GM19467 (cell line): ENCODE data around the gene NXNL2.

Source experiments
- ATAC-seq: cut with Tn5 transposase; IDR thresholded peaks from one replicate; pipeline ENCODE4 v1.9.1; 2021; ENCODE audit warnings: mild to moderate bottlenecking, moderate library complexity; ENCODE audit not compliant: unreplicated experiment

Gene NXNL2

DNA sequence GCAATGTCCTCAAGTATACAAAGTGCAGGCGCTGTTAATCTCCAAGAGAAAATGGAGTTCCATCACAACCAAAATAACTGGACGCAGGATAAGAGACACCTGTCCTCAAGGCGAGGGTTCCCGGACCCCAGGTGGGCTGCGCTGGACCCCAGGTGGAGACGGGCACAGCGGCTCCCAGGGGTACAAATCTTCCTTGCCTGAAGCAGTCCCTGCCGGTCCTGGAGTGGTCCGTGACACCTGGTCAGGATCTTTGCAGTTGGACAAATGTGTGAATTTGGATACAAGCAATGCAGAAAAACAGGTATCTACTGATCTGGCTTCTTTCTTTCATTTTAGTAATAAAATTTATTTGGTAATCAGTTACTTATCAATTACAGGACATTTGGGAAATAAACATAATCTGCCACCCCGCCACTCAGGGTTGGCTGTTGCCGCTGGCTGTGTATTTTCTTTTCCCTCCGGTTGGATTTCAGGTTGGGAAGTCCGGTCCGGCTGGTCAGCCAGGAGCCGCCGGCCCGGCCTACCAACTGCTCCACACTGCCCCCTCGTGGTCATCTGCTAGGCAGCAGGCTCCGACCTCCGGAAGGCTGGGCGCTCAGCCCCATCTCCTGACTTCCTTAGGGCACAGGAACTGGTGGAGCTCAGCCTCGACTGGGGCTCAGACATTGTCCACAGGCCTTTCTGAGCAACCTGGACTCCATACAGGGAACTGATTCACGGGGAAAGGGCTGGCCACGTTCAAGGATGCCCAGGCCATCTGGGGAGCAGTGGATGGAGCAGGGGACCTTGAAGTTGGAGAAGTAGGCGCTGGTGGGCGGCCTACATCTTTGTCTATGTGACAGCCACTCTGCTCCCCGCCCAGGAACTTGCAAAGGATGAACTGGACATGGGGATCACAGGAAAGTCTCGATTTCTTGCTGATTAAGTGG lies 43.4 kb downstream of the NXNL2 start:
- peak; percentile 80 for ATAC-seq

DNA sequence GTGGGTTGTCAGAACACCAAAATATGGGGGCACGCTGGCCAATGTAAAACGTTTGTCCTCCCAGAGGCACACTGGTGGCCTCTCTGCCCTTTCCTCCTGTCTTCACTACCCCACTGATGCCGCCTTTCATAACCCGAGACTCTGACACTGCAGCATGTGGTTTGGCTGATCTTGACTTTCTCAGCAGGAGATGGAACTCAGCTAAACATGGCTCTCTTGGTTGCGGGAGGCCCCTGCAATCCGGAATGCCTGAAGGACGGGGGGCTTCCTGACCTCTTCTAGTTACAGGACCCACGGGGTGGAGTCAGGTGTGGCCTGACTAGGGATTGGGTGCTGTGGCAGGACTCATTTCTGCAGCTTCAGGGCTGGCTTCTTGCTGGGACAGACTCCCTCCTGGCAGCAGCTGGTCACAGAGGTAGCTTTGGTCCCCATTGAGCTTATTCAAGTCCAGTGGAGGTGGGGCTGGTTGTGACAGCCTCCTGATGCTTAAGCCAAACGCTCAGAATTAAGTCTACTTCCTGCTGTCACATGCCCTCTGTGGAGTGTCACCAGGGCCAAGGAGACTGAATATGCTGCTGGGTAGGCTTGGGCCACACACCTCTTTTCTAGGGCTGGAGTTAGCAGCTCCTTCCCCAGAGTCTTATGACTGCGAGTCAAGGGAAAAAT lies 44.2 kb downstream of the NXNL2 start:
- no peak for ATAC-seq

DNA sequence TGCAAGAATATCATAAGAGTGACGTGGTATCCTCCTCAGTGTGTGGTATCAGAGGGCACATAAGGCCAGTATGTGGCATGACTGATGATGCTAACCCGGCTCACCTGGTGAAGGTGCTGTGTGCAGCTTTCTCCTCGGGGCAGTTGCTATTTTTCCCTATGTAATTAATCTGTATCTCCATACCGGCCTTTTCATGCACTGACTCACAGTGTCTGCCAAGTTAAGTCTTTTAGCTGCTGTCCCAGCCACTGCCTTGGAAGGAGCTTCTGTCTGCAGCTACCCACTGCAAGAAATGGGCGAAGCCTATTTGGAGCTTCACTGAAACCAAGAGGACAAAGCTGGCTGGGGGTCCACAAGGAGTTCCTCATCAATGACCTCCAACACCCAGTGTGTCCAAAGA lies 46.0 kb downstream of the NXNL2 start:
- no peak for ATAC-seq

DNA sequence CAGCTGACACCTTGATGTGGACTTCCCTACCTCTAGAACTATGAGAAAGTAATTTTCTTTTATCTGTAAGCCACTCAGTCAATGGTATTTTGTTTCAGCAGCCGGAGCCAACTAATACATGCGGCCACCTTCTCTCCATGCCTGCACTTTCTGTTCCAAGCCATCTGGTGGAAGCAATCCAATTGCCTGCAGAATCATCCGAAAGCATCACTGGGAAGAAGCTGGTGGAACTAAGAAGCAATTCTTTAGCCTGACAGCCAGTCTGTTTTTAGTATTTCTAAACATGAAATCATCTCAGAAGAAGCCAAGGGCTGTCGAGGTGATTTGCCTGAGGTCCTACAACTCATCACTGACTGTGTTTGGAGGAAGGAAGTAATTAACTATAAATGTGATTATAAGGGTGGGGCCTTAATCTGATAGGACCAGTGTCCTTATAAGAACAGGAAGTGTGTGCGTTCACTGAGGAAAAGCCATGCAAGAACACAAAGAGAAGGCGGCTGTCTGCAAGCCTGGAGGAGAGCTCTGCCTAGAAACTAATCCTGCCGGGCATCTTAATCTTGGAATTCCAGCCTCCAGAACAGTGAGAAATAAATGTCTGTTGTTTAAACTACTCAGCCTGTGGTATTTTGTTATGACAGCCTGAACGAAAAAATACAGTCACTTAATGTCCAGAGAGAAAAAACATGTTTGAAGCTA lies 49.1 kb downstream of the NXNL2 start:
- no peak for ATAC-seq

DNA sequence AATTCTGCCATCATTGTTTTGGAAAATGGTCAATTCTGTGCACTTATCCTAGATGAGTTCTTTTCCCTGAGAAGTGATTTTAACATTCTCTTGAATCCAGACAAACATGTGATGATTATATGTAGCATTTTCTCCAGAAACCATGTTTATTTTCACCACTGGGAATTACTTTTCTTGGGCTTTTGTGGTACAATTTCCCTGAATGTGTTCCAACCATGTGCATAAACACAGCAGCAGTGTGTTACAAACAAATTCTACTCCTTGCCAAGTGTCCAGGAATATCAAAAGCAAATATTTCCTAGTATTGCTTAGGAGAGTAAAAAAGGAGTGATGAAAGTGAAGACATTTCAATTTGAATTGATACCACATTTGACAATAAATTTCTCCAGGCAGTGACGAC lies 50.4 kb downstream of the NXNL2 start:
- ATAC-seq, result no peak

DNA sequence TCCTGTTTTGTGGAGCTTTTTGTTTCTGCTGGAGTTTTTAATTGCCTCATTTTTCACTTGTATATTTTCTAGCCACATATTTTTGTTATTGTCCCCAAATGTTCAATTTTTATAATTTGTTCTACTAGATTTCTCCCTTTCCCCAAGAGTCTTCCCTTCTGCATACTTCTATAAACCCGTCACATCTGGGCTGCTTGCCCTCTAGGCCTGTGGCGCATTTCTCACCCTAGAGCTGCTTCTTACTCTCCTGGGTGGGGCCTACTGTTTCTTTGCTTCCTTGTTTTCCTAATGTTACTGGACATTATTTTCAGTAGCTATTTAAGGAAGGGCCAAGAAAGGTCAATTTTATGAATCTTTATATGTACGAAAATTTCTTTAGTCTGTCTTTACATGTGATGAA lies 51.5 kb downstream of the NXNL2 start:
- no peak for ATAC-seq

DNA sequence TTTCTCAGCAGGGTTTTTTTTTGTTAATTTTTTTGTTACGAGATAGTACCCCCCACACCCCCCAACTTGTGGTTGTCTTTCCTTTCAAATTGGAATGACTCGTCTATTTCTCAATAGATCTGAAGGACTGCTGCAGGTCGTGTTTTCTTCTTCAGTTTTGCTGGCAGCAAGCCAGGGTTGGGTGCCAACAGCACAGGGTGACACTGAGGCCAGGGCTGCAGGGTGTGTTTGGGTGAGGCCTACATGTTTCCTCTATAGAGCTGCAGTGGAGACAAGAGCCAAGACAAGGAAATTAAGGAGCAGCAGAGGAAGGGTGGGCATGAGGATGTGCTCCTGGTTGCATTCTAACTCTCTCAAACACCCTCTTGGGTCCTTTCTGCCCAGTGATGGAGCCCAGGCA lies 52.2 kb downstream of the NXNL2 start:
- ATAC-seq, result no peak

DNA sequence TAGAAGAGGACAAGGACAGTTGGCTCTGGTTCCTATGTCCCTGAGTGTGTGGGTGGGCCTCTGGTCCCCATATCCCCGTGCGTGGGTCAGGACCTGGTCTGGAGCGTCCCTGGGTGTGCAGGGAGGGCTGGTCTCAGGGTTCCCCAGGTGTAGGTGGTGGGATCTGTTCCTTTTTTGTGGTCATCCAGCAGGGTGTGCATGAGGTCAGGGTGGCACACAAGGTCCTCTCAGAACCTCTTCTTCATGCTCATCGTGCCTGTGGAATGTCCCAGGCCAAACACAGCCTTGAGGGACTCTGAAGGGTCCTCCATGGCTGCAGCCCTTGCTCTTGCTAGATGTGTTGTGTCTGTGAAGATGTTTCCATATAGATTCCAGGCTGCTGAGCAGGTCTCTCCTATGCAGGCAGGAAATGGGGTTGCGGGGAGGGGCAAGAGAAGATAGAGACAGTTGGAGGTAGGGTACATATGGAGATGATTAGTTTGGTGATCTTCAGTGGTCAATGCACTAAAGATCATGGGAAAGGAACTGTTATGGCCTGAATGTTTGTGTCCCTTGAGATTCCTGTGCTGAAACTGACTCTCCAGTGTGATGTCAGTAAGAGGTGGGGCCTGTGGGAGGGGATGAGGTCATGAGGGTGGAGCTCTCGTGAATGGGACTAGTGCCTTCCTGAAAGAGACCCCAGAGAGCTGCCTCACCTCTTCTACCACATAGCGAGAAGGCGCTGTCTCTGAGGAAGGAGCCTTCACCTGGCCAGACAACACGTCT lies 53.1 kb downstream of the NXNL2 start:
- ATAC-seq, result no peak

DNA sequence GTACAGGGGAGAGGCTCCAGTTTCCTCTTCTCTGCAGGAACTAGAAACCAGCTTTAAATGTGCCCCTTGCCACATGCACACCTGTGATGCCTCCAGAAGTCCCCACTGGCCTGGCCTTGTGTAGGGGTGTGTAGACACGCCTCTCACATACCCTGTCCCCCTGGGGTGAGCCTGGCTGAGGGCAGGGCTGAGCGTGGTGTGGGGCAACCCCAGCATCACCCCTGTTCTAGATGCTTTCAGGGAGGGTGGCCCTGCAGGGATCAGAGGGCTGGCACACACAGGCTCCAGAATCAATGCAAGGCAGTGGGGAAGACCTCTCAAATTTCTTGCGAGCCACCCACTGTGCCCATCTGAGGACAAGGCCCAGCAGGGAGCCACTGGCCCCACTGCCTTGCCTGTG lies 54.7 kb downstream of the NXNL2 start:
- ATAC-seq, result no peak

DNA sequence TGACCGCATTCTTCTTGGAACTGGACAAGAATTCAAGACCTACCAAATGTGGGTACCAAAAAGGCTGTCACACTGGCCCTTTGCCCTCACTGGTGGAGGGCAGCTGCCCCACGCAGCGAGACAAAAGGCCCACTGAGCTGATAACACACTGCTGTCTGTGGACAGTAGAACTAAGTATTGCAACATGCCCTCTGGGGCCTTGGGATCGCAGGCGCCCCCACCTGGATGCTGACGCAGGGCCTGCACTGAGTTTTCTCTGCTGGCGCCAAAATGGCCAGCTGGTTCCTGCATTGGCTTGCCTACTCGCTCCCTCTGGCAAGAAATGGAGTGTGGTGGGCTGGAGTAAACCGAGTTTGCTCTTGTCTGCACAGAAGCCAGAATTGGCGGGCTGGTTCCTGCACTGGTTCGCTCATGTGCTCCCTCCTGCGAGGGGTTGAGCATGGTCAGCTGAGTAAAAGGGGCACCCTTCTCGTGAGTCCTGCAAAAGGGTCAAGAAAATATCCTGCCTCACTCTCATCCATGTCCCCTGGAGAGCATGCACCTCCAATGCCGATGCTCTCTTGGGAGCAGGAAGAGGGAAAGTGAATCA lies 55.7 kb downstream of the NXNL2 start:
- no peak for ATAC-seq

DNA sequence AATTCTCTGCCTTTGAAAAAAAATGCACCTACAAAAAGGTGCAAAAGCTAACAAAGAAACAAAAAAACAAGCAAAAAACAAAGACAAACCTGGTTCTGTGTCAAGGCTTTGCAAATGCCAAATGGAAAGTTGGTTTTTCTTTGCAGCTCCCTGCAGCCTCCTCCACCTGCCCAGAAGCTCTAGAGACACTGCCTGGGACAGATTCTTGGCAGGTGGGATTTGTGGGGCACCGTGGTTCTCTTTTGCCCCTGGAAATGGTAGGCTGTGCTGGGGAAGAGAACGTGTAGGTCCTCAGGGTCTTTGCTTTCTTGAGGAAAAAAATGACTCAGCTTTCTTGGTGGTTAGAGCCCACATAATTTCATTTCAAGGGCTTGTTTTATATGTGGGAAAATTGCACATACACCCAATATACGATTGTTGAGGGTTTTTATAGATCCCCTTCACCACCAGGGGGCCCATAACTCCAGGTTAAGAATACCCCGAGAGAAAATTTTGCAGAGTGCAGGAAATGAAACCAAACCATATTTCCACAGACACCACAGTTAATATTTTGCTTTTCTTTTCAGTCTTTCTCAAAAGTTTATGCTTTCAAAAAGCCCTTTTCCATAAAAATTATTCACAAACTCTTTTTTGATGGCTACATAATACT lies 58.7 kb downstream of the NXNL2 start:
- ATAC-seq, result peak; percentile 89
